Right lobe of liver (tissue), 4 donors: ENCODE measurements around the gene PRND.

ENCODE experiments used
- CTCF ChIP-seq, 4 donors: fragments of 200-600 bp in 3 of 4; fragments of 450-650 bp in 1 of 4; IDR thresholded peaks; one replicate each; pipeline versions ENCODE4 v1.5.1 to v1.8.0; 2016 to 2022; ENCODE audit warnings: antibody characterized with exemption in 4 of 4, mild to moderate bottlenecking in 2 of 4
- POLR2A ChIP-seq: fragments of 450-650 bp; IDR thresholded peaks from one replicate; pipeline ENCODE4 v1.6.1; 2017; ENCODE audit warnings: antibody characterized with exemption, mild to moderate bottlenecking
- donor health status: DM: no; HTN: no; CAD: no.
- donor health status: DM: no; HTN: no; CAD: no.
- donor health status: DM: no; HTN: yes; CAD: no.

DNA sequence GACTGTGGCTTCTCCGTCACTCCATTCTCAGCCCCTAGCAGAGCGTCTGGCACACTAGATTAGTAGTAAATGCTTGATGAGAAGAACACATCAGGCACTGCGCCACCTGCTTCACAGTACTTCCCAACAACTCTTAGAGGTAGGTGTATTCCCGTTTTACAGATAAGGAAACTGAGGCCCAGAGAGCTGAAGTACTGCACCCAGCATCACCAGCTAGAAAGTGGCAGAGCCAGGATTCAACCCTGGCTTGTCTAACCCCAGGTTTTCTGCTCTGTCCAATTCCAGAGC is 3.5 kb downstream of the PRND start:
- no peak for TF ChIP-seq CTCF (IDR thresholded peaks at IDR 0.05)
- TF ChIP-seq POLR2A, result no peak
